AG04449 (cell line): ENCODE measurements around the gene WIPF2.

Source experiments
- CTCF ChIA-PET: fragments of 350-600 bp; formaldehyde crosslinking; extraction: SDS; loops from one replicate; lab custom pipeline; 2021; ENCODE audit warnings: antibody characterized with exemption; lab: Yijun Ruan, JAX
- POLR2A ChIA-PET: fragments of 400-600, 350-600 bp; formaldehyde crosslinking; extraction: SDS; loops from one replicate; lab custom pipeline; 2020; ENCODE audit warnings: antibody characterized with exemption, inconsistent platforms; lab: Yijun Ruan, JAX
- DNase-seq: peaks from one replicate; pipeline ENCODE4 v3.0.0-alpha.2; 2010; ENCODE audit warnings: low read depth, low spot score
- H3K4me3 ChIP-seq: 2 replicates; pipeline ENCODE4 v1.5.1; 2011; ENCODE audit warnings: low read depth, mild to moderate bottlenecking, control low read depth, low read length
- TF ChIP-seq, protein P1 (sequence below): IDR thresholded peaks from one replicate; pipeline ENCODE4 v1.5.1; 2011; ENCODE audit warnings: mild to moderate bottlenecking, moderate library complexity, low read length, control low read depth, inconsistent platforms; ENCODE audit not compliant: insufficient read depth; ENCODE audit errors: missing control alignments

WIPF2 gene

DNA sequence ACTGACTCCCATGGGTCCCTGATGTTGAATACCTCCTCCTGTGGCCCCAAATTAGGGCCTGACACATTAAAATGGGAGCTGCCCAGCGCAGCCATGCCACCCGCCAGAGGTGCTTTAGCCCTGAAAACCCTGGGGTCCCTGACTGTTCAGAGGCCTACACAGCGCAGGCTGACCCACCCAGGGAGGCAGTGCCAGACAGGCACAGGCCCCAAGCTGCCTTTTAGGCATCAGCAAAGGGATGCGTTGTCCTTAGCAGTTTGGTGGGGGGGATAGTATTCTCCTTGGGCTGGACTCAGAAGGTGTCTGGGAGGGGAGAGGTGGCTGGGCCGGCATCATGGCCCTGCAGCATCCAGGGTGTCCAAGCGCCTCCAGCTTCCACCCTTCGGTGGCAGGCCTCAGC, 40.4 kb upstream of the WIPF2 start:
- no peak overlapping the region for H3K4me3 ChIP-seq
- no peak for DNase-seq
- ChIA-PET POLR2A (interaction anchor here (1.0 to 1.3 kb wide), 2 partner anchors 11 to 66 kb away, joined by 4 to 5 read pairs; no protein-coding TSS in a partner anchor), CTCF (interaction anchor here (0.7 to 10.4 kb wide), 8 partner anchors 8 to 152 kb away, joined by 3 to 76 read pairs (median 10); partner anchors contain the start of genes CASC3 and NR1D1)
- TF ChIP-seq, protein P1, sequence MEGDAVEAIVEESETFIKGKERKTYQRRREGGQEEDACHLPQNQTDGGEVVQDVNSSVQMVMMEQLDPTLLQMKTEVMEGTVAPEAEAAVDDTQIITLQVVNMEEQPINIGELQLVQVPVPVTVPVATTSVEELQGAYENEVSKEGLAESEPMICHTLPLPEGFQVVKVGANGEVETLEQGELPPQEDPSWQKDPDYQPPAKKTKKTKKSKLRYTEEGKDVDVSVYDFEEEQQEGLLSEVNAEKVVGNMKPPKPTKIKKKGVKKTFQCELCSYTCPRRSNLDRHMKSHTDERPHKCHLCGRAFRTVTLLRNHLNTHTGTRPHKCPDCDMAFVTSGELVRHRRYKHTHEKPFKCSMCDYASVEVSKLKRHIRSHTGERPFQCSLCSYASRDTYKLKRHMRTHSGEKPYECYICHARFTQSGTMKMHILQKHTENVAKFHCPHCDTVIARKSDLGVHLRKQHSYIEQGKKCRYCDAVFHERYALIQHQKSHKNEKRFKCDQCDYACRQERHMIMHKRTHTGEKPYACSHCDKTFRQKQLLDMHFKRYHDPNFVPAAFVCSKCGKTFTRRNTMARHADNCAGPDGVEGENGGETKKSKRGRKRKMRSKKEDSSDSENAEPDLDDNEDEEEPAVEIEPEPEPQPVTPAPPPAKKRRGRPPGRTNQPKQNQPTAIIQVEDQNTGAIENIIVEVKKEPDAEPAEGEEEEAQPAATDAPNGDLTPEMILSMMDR, result no peak

DNA sequence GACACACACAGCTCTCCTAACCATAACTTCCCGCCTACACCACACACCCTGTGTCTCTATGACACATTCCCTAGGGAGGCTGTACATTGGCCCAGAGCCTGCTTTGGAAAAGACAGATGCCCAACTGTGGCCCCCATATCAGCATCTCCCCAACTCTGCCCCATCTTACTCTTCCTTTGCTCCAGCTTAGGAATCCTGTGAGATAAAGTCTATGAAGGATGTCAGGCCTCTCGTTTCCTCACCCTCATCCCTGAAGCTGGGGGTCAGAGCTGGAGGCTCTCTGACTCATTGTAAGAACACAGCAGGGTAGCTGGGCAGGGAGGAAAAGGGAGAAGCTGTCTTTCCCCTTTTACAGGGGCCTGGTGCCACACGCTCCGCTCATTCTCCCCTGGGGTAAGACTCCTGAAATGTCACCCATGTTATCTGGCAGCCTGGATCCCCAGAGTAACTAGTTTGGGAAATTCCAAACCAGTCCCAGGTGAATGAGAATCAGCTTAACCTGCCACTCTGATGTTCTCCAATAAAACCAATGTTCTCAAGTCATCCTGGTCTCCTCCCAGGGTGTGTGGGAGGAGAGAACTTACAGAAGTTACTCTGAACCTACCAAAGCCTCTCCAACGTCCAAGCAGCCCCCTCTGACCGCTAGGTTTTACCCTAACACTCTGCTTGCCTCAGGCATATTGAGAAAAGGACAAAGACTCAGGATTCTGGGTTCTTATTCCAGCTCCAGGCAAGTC, 39.0 kb upstream of the WIPF2 start:
- POLR2A ChIA-PET, result interaction anchor here (0.6 to 1.3 kb wide), 4 partner anchors 12 to 67 kb away, joined by 3 to 5 read pairs (median 4); no protein-coding TSS in a partner anchor
- no peak for DNase-seq
- TF ChIP-seq, protein P1, result no peak
- CTCF ChIA-PET, result interaction anchor here (0.9 to 10.4 kb wide), 9 partner anchors 10 to 154 kb away, joined by 3 to 76 read pairs (median 8); no protein-coding TSS in a partner anchor
- H3K4me3 ChIP-seq, result no peak overlapping the region

DNA sequence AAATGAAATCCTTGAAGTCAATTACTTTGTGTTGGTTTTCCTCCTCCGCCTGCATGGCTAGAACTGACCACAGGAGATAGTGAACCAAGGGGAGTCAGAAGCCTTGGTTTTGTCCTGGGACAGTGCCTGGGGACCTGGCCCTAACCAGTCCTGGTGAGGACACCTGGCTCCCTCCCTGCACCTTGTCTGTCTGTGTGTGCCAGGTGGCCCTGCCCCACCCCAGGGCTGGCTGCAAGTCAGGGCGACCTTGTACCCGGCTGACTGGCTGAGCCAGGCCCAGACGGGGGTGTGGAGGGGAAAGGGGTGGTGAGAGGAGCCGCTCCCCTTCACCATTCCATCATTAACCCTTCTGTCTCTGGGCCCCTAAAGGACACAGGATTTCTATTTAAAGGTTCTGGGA, 38.4 kb upstream of the WIPF2 start:
- no peak overlapping the region for H3K4me3 ChIP-seq
- TF ChIP-seq, protein P1, result no peak
- POLR2A ChIA-PET, result no interaction called here
- CTCF ChIA-PET, result interaction anchor here (2.4 to 10.4 kb wide), 4 partner anchors 12 to 110 kb away, joined by 13 to 76 read pairs (median 31); no protein-coding TSS in a partner anchor
- no peak for DNase-seq

GRCh38 chr17:40181205-40181604, 37.9 kb upstream of the WIPF2 start:
- CTCF ChIA-PET, result interaction anchor here (2.4 to 10.4 kb wide), 4 partner anchors 11 to 110 kb away, joined by 13 to 76 read pairs (median 31); no protein-coding TSS in a partner anchor
- POLR2A ChIA-PET, result no interaction called here
- no peak overlapping the region for H3K4me3 ChIP-seq
- TF ChIP-seq, protein P1, result no peak
- no peak for DNase-seq

DNA sequence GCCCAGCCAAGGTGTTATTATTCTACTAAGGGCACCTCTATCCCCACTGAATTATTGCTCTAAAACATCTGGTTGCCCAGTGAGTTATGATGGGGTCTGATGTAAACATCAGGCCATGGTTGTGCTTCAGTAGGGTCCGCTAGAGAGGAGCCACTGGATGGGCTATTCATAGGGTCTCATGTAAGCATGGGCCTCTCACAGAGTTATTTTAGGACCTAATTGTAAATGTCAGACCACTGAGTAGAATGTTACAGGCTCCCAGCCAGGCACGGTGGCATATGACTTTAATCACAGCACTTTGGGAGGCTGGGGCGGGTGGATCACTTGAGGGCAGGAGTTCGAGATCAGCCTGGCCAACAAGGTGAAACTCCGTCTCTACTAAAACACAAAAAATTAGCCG, 36.5 kb upstream of the WIPF2 start:
- CTCF ChIA-PET, result interaction anchor here (2.0 to 10.4 kb wide), 2 partner anchors 10 to 156 kb away, joined by 6 to 76 read pairs; no protein-coding TSS in a partner anchor
- TF ChIP-seq, protein P1, result no peak
- POLR2A ChIA-PET, result no interaction called here

GRCh38 chr17:40187238-40187637, 31.9 kb upstream of the WIPF2 start:
- no peak for DNase-seq
- CTCF ChIA-PET, result interaction anchor here (1.7 to 8.3 kb wide), 3 partner anchors 13 to 161 kb away, joined by 3 to 99 read pairs (median 88); partner anchors contain the start of gene CDC6
- TF ChIP-seq, protein P1, result no peak
- H3K4me3 ChIP-seq, result no peak overlapping the region
- POLR2A ChIA-PET, result no interaction called here

More for the DNA sequence above, 36.5 kb upstream of the WIPF2 start:
- DNase-seq, result no peak
- no peak overlapping the region for H3K4me3 ChIP-seq
